Activated naive CD4-positive, alpha-beta T cell treated with anti-CD3 and anti-CD28 coated beads, Interleukin-2, amount 50 U/mL, for 16 hours (primary cell): ENCODE results near the gene CFAP58.
A peak's percentile ranks its signal among the peaks of the same experiment; 100 is the strongest.

ENCODE experiments used
- DNase-seq: peaks from one replicate; pipeline ENCODE4 v3.0.0-alpha.2; 2020

CFAP58 gene

GRCh38 chr10:104353325-104354048, at the start of gene CFAP58:
TSS of gene CFAP58 (plus strand) at chr10:104353833. CDS start at chr10:104353898, 65 bp downstream.
- DNase-seq: peak; percentile 86

GRCh38 chr10:104304356-104304745, 49.3 kb upstream of the CFAP58 start:
- no peak for DNase-seq

- no peak for DNase-seq
These were observed 48.7 kb upstream of the CFAP58 start for GRCh38 chr10:104304927-104305326.

- DNase-seq: no peak
These were observed 46.7 kb upstream of the CFAP58 start for GRCh38 chr10:104306897-104307296.

- DNase-seq: no peak
These were observed 45.8 kb upstream of the CFAP58 start for GRCh38 chr10:104307576-104308438.

- DNase-seq: no peak
These were observed 45.2 kb upstream of the CFAP58 start for GRCh38 chr10:104308439-104308903.

- no peak for DNase-seq
These were observed 43.4 kb upstream of the CFAP58 start for GRCh38 chr10:104309980-104310978.

GRCh38 chr10:104311184-104311720, 42.4 kb upstream of the CFAP58 start:
- no peak for DNase-seq

- DNase-seq: no peak
These were observed 38.8 kb upstream of the CFAP58 start for GRCh38 chr10:104314591-104315485.

- no peak for DNase-seq
These were observed 38.1 kb upstream of the CFAP58 start for GRCh38 chr10:104315486-104315921.

- DNase-seq: no peak
These were observed 37.1 kb upstream of the CFAP58 start for GRCh38 chr10:104316321-104317099.

GRCh38 chr10:104317269-104317710, 36.3 kb upstream of the CFAP58 start:
- DNase-seq: no peak

- no peak for DNase-seq
These were observed 35.8 kb upstream of the CFAP58 start for GRCh38 chr10:104317726-104318299.

- no peak for DNase-seq
These were observed 35.3 kb upstream of the CFAP58 start for GRCh38 chr10:104318326-104318725.

GRCh38 chr10:104318810-104319741, 34.6 kb upstream of the CFAP58 start:
- no peak for DNase-seq

- DNase-seq: no peak
These were observed 32.4 kb upstream of the CFAP58 start for GRCh38 chr10:104321226-104321625.

GRCh38 chr10:104321725-104322415, 31.8 kb upstream of the CFAP58 start:
- DNase-seq: no peak

GRCh38 chr10:104322416-104322782, 31.2 kb upstream of the CFAP58 start:
- DNase-seq: no peak
